NOMO-1 treated with dmso at 0.1 percent for 144 hours (cell line): ENCODE measurements around the gene HYCC1.

ENCODE experiments used
- DNase-seq: peaks from one replicate; lab custom pipeline; 2025; ENCODE audit not compliant: unreplicated experiment; lab: John Stamatoyannopoulos, UW

Gene HYCC1

GRCh38 chr7:23017309-23017708, 3.4 kb upstream of the HYCC1 start:
- peak; percentile 33 for DNase-seq

DNA sequence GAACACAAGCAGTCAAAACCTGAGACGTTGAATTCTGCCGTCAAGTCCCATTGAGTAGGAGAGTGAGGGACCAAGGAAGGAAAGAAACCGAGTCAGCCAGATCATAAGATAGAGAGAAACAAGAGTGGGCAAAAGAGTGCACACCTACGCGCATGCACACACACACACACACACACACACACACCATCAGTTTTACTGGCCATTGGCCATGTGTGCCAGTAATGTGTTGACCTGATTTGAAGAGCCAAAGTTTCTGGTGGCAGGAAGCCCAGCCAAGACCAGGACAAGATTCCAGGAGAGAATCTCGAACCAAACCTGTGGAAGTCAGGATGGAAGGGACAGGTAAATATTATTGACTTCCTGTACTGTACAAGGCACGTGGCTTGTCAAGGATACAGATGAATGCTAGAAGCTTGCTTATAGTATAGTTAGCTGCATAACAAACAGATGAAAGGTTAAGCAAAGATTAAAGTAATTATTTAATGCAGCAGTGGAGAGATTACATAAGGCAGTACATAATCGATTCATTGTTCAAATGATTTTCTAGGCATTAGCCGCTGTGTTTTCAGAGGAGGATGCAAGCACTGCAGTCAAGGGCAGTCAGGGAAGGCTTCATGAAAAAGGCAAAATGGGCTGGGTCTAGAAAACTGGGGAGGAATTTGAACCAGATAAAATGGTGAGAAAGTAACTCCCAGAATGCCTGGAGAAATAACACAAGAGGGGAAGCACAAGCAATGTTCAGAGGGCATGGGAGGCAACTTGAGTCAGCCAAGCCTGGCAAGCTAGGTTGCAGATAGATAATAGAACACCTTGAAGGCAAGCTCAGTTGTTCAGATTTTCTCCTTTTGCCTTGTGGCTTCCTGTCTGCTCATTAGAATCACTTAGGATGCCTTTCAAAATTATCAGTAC, 2.7 kb upstream of the HYCC1 start:
- DNase-seq = no peak

DNA sequence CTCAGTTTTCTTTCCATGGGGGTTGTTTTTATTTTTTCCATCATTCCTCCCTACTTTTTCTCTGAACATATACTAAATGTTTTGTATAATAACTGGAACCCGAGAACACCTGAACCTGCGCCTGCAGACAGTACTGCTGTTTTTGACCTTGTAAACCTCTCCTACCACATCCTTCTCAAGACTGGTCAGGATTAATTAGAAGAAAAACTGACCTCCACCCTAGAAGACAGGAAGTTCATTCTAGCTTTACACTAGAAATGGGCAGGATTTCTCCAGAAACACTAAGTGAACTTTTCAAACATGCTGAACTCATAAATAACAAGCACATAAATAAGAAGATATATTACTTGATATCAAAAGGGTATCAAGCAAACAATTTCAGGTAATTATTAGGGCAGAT, 751 bp upstream of the HYCC1 start:
- no peak for DNase-seq

DNA sequence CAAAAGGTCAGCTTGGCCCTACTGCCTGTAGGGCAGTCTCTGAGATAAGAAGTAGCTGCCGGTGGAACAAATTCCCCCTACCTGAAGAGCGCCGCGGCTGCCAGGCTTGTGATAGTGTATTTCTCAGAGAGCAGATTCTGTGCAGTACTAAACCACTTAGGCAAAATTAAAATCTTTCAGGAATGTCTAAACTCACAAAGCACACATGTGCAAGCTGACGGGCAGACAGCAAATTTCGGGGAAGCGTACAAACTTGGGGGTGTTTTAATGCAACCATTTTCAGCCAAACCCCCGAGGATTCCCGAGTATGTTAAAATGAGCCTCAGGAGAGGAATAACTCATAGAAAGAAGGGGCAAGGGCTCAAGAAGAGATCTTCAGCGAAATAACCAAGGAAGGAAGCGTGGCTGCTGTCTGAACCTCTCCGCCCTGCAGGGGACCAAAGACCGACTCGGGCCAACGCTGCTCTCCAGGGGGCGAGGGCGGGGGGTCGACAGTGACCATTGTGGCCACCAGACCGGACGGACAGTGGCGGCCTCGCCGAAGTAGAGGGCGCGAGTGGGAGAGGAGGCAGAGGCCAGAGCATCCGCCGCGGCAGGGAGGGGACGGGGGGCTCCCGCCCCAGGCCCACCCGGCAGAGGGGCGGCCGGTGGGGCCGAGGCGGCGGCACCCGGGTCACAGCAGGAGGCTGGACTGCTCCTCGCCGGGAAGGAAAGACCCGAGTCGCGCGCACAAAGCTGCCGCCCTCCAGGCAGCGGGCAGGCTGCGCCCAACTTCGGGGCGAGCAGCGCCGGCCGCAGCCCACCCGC, 819 bp downstream of the HYCC1 start:
- DNase-seq = no peak

- no peak for DNase-seq
Observed at GRCh38 chr7:23012186-23012585, 1.7 kb downstream of the HYCC1 start.

- no peak for DNase-seq
Observed at GRCh38 chr7:23011222-23011924, 2.6 kb downstream of the HYCC1 start.

GRCh38 chr7:23009303-23009702, 4.6 kb downstream of the HYCC1 start:
- no peak for DNase-seq

DNA sequence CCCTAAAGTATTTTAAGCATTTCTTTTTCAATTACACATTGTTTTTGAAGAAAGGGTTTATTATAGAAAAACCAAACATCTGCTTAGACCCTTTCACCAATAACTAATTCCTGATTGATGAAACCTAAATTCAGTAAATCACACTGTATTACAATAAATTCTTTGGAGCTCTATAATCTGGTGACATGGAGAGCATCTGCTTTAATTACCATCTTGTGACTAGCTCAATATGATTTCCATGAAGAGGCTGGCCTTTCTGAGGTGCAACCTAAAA, 9.7 kb downstream of the HYCC1 start:
- DNase-seq = no peak

GRCh38 chr7:23003505-23004246, 10.3 kb downstream of the HYCC1 start:
- DNase-seq = no peak

DNA sequence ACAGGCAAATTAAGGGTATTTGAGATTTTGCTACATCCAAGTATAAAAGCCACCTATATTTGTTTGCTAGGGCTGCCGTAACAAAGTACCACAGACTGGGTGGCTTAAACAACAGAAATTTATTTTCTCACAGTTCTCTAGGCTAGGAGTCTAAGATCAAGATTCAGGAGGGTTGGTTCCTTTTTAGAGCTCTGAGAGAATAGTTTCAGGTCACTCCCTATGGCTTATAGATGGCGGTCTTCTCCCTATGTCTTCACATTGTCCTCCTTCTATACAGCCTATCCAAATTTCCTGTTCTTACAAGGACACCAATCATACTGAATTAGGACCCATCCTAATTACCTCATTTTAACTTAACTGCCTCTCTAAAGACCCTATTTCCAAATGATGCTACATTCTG, 11.2 kb downstream of the HYCC1 start:
- no peak for DNase-seq

- DNase-seq = no peak
Observed at GRCh38 chr7:23001610-23002009, 12.3 kb downstream of the HYCC1 start.

DNA sequence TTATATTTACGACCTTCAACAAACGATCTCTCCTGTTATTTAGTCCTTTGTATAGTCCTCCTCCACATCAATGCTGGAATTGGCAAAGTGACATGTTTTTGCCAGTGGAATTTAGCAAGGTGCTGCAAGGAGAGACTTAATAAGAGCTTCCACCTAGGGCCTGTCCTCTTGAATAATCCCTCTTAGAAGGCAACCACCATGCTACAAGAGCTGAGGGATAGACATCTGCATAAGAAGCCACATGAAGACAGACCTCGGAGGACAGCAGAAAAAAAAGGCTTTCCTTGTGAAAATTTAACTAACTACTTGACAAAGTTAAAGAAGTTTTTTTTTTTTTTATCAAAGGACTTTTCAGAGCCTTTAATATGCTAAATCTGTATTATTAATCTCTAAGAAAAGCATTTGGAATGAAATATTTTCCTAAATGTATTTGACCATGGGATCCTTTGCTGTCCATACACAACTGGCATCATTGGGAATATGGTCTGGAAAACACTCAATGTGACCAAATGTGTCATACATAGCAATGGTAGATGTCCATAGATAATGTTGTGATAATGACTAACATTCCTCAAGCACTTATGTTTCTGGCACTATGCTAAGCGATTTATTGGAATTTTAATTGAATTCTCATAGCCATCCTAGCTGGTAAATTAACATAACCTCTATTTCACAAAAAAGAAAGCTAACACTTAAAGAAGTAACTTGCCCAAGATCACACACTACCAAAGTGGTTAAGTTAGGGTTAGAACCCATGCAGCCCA, 13.2 kb downstream of the HYCC1 start:
- no peak for DNase-seq

DNA sequence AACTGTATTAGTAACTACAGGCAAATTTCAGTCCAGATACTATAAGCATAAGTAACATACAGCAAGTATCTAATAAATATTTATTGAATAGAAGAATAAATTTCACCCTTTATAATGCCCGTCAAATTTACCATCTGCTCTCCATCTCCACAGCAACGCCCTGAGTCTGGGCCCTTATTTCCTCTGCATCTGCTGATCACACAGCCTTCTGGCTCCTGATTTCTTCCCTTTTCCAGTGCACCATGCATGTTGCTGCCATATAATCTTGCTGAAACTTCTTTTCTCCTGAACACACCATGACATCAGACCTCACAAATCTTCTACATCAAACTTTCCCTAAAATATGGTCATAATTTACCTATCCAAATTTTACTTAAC, 15.4 kb downstream of the HYCC1 start:
- DNase-seq = no peak

GRCh38 chr7:22997871-22998518, 15.9 kb downstream of the HYCC1 start:
- DNase-seq = no peak

DNA sequence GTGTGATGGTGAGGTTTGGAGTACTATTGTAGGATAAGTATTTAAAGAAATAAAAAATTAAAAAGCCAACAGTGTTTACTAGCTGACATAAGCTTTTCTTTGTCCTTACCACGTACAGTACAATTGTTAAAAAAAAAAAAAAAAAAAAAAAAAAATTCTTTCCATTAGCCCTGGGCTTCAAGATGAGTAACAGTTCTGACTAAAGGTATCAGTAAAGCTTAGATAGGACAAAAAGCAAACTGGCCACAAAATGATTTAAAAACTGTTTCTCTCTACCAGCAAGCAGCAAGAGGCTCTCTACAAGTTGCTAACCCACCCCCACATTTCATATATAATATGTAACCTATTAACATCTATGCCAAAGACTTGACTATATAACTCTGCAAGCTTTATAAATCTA, 17.5 kb downstream of the HYCC1 start:
- no peak for DNase-seq

- no peak for DNase-seq
Observed at GRCh38 chr7:22995011-22995410, 18.9 kb downstream of the HYCC1 start.

- no peak for DNase-seq
Observed at GRCh38 chr7:22992874-22993840, 20.8 kb downstream of the HYCC1 start.

DNA sequence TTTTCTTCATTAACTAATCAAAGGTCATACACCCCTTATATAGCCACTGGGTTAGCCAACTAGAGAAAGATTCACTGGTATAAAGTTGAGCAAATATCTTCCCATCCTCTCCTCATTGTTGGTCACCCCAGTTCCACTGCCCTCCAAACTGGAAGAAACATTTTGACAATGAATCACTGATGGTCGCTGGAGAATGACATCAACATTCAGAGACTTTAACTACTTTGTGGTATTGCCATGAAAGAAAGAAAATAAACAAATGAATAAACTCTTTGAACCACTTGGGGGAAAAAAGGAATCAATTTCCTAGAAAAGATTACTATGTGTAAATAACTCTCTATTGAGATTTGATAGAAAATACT, 23.4 kb downstream of the HYCC1 start:
- no peak for DNase-seq
